HG03457 (cell line): ENCODE data around the gene TIGD4.

ENCODE experiments used
- ATAC-seq: cut with Tn5 transposase; IDR thresholded peaks from one replicate; pipeline ENCODE4 v1.9.1; 2021; ENCODE audit warnings: moderate number of reproducible peaks; ENCODE audit not compliant: unreplicated experiment

The TIGD4 gene

DNA sequence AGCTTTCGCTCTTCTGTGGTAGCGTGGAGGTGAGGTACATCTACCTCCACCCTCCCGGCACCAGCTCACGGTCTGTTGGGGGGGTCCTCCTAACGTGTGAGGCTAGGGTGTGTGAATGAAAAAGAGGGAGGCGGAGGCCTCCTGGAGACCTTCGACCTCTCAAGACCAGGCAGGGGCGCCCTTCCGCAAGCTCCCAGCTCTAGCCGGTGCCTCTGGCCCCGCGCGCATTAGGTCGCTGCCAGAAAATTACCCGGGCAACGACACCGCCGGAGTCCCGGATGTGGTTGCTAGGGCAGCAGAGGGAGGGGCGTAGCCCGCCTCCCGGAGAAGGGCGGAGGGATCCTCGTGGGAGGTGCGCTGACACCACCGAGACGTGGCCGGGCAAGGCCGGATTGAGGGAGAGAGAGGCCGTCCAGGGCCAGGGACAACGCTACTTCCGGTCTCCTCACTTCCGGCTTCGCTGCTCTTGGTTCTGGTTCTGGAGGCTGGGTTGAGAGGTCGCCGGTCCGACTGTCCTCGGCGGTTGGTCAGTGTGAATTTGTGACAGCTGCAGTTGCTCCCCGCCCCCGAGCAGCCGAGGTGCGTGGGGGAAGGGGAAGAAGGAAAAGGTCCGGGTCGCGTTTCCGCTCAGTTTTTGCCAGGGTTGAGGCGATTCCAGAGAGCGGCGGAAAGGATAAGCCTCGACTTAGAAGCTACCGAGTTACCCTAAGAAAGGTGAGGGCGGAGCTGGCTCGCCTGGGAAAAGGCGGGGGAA, at the start of gene TIGD4, which contains the start of gene ARFIP1:
Gene TIGD4 (minus strand): TSS at position 218 of the 754 bp plus-strand sequence. CDS start 8,726 bp downstream, outside the sequence.
Gene ARFIP1 (plus strand): TSS at position 442 of the 754 bp plus-strand sequence. CDS start 49,680 bp downstream, outside the sequence.
- peak; percentile 91 for ATAC-seq

DNA sequence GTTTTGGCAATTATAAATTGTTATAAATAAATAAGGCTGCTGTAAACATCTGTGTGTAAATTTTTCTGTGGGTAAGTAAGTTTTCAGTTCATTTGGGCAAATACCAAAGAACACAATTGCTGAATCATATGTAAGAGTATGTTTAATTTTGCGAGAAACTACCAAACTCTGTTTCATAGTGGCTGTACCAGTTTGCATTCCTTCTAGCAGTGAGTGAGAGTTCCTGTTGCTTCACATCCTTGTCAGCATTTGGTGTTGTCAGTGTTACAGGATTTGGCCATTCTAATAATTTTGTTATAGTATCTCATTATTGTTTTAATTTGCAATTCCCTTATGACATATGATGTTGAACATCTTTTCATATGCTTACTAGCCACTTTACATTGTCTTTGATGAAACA, 48.6 kb upstream of the TIGD4 start:
- no peak for ATAC-seq

DNA sequence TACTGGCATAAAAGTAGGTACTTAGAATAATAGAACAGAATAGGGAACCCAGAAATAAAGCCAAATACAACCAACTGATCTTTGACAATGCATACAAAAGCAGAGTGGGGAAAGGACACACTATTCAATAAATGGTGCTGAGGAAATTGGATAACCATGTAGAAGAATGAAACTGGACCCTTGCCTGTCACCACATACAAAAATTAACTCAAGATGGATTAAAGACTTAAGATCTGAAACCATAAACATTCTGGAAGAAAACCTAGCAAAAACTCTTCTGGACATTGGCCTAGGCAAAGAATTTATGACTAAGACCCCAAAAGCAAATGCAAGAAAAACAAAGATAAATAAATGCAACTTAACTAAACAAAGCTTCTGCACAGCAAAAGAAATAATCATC, 45.8 kb upstream of the TIGD4 start:
- ATAC-seq, result no peak

DNA sequence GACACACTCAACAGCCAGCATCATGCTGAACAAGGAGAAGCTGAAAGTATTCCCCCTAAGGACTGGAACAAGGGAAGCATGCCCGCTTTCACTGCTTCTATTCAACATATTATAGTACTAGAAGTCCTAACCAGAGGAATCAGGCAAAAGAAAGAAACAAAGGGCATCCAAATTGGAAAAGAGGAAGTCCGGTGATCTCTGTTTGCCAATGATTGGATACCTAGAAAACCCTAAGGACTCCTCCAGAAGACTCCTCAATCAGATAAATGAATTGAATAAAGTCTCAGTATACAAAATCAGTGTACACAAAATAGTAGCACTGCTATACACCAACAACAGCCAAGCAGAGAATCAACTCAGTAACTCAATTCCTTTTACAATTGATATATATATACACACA, 45.0 kb upstream of the TIGD4 start:
- ATAC-seq, result no peak

DNA sequence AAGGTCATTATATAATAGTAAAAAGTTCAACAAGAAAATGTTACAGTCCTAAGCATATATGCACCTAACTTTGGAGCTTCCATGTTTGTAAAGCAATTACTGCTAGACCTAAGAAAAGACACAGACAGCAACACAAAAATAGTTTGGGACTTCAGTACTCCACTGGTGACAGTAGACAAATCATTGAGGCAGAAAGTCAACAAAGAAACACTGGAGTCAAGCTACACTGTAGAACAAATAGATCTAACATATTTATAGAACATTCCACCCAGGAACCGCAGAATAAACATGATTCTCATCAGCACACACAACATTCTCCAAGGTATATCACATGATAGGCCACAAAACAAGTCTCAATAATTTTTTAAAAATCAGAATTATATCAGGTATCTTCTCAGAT, 42.8 kb upstream of the TIGD4 start:
- no peak for ATAC-seq

DNA sequence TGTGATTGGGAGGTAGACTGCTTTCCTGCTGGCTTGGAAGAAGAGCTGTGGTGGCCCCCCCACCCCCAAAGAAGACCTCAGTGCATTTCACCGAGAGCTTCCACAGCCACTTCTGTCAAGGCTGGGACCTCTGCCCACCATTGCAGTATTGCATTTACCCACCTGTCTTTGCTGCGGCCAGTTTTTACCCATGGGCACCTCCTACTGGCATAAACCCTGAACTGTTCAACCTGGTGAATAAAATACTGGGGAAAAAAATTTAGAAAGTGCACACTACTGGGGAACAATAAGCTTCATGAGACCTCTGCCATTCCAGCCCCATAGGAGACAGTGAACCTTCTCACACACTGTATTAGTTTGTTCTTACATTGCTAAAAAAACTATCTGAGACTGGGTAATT, 40.5 kb upstream of the TIGD4 start:
- no peak for ATAC-seq

DNA sequence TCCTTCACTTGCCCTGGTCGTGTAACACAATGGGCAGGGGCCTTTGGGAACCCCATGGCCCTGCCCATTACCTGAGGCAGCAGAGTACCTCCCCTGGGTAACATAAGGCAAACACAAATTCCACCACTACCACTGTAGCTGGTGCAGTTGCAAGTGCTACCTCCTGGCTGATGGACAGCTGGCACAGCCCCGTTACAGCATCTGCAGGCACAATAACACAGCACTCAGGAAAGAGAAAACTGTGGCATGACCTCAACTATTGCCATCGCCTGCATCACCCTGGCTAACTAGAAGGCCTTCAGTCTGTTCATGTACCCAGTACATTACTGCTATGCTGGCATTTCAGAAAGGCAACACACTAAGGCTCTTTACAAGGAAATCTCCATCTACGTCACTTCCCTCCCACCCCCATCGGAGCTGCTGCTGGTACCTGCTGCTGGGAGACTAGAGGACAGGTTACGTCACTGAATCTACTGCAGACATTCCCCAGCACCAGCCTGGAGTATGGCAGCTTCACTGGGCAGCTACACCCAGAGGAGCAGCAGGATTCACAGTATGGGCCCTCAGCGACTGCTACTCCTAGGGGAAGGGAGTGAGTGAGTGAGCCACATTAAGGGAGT, 39.6 kb upstream of the TIGD4 start:
- no peak for ATAC-seq

DNA sequence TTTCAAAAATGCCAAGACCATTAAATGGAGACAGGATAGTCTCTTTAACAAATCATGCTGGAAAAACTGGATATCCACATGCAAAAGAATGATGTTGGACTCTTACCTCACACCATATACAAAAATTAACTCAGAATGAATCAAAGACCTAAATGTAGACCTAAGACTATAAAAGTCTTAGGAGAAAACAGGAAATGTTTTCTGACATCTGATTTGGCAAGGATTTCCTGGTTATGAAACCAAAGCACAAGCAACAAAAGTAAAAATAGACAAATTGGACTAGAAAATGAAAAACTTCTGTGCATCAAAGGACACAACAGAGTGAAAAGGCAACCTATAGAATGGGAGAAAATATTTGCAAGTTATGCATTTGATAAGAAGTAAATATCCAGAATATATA, 37.8 kb upstream of the TIGD4 start:
- ATAC-seq, result no peak

DNA sequence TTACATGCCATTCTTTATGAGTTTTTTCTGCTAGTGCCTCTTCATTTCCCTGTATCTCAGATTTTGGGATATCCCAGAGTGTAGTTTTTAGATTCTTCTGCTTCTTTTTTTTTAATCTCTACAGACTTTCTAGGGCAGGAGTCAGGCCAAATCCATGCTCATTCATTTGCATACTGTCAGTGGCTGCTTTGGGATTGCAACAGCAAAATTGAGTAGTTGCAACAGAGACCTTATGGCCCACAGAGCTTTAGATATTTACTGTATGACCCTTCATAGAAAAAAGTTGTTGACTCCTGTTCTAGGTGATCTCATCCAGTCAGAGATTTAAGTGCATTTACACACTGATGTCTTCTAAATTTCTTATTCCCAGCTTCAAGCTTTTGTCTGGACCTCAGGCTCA, 35.5 kb upstream of the TIGD4 start:
- ATAC-seq, result no peak

DNA sequence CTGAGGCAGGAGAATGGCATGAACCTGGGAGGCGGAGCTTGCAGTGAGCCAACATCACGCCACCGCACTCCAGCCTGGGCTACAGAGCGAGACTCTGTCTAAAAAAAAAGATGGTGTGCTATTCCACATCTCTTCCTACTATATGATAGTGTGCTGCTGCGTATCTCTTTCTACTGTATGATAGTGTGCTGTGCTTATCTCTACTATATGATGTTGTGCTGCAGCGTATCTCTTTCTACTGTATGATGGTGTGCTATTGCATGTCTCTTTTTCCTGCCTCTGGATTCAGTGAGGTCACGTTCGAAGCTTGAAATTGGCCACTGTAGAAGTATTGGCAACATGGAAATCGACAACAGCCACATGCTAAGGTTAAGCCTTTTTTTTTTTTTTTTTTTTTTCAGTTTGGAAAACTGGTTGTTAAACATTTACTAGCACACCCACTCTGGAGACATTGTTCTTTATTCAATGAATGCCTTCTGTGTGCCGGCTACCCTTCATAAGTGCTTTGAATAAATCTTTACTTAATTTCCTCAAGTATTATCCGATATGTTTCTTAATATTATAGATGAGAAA, 31.3 kb upstream of the TIGD4 start:
- ATAC-seq, result no peak

DNA sequence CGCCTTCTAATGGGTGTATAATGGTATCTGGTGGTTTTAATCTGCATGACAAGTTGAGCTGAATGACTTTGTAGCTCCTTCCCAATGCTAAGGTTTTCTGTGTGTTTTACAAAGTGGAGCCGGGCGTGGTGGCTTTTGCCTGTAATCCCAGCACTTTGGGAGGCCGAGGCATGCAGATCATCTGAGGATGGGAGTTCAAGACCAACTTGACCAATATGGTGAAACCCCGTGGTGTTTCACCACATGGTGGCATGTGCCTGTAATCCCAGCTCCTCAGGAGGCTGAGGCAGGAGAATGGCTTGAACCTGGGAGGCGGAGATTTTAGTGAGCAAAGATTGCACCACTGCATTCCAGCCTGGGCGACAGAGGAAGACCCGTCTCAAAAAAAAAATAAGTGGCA, 29.1 kb upstream of the TIGD4 start:
- ATAC-seq, result no peak

DNA sequence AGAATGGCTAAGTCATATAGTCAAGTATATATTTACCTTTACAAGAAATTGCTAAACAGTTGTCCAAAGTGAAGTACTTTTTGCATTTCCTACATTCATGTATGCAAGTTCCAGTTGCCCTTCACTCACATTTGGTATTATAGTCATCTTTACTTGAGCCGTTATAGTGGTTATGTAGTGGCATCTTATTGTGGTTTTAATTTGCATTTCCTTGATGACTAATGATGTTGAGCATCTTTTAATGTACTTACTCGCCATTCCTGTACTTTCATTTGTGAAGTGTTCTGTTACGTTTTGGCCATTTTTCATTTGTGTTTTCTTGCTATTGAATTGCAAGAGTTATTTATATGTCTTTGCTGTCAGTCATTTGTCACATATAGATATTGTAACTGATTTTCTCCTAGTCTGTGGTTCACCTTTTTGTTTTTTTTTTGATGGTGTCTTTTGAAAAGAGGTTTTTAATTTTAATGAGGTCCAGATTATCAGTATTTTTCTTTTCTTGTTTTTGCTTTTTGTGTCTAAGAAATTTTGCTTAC, 27.8 kb upstream of the TIGD4 start:
- no peak for ATAC-seq

DNA sequence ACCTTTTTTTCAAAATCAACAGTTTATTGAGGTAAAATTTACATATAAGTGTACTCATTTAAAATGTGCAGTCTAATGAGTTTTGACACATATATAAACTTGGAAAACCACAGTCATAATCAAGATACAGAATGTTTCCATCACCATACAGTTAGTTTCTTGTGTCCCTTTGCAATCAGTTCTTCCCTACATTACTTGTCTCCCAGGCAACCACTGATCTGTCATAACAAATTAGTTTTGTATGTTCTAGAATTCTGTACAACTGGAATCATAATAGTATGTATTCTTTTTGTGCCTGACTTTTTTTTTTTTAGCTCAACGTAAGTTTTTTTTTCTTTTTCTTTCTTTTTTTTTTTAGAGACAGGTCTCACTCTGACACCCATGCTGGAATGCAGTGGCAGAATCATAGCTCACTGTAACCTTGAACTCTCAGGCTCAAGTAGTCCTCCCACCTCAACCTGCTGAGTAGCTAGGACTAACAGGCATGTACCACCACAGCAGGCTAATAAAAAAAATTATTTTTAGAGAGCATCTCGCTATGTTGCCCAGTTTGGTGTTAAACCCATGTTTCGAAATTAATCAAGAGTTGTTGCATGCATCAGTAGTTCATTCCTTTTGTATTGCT, 27.1 kb upstream of the TIGD4 start:
- ATAC-seq, result no peak

DNA sequence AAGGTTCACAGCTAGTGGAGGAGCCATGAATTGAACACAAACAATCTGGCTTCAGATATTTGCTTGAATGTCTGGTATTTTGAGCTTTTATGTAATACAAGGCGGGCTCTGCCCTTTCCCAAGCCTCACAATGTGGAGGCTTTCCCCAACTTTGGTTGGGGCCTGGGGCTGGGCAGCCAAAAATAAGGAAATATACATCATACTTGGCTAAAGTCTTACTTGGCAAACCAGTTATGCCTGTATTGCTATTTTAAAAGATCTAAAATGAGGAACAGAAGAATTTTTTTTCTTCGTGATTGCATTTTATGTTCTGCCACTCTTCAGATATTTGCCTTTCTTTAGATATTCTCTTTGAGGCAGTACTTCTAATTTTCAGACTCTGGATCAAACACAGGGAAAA, 26.3 kb upstream of the TIGD4 start:
- ATAC-seq, result no peak

DNA sequence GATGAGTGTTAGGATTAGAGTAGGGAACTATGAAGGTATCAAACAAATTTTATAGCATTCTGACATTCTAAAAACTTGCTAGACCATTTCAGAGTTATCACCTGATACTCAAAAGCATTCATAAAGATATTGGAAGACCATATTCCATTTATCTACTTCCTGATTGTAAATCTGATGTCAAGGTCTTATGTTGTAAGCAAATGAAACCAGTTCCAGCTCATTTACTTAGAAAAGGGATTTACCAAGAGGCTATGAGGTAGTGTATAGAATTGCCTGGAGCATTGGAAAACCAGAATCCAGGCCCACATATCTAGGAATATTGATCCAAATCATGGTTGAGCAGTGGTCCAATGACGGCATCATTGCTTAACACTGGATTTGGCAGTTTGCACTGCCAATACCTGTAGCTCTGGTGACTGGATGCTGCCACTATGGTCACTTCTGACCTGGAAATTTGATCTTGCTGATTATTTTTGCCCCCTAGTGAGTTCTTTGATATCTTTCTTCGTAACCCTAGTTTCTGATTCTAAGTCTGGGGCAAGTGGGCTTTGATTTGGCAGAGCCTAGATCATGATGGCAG, 25.6 kb upstream of the TIGD4 start:
- no peak for ATAC-seq

DNA sequence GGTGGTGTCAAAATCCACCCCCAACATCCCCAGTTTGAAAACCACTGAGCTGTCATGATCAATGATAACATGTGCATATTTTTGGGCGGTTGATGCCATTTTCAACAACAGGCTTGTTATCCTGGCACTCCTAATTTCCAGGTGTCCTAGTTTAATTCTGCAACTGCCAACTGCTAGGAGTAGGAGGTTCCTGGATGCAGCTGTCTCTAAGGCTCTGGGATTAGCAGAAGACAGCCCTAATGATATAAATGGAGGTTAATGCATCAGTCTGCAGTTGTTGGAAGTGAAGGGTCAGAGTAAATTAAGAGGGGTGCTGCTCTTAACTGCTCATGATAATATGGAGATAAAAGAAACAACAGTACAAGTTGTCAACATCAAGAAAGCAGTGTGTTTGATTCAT, 24.0 kb upstream of the TIGD4 start:
- ATAC-seq, result no peak

DNA sequence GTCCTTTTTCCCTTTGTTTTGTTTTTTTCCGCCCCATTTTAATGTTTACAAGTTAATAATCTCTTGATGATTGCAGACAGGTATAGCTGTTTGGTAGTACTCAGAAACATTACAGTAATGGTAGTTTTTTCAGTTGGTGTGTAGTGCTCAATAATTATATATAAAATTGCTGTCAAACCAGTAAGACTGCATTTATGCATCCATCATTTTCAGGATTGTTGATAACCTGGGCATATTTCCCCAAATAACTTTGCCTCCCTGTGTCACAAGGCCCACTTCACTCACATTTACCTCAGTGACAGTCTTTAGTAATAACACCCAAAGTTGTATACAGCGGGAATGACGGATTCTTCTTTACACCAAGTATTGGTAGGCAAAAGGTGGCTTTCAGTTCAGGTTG, 16.4 kb upstream of the TIGD4 start:
- no peak for ATAC-seq

DNA sequence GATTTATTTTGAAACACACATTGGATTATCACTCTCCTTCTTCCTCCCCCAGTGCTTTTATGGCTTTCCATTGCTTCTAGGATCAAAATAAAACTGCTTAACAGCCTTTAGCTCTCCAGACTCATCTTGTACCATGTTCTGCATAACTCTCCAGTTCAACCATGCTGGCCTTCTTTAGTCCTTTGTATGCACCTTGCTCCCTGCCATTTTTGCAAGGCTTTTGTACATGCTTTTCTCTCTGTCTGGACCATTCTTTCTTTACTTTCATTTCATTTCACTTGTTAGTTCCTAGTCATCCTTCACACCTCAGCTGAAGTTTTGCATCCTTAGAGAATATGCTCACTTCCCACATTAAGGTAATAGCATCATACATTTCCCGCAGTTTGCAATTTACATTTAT, 7.1 kb upstream of the TIGD4 start:
- no peak for ATAC-seq

DNA sequence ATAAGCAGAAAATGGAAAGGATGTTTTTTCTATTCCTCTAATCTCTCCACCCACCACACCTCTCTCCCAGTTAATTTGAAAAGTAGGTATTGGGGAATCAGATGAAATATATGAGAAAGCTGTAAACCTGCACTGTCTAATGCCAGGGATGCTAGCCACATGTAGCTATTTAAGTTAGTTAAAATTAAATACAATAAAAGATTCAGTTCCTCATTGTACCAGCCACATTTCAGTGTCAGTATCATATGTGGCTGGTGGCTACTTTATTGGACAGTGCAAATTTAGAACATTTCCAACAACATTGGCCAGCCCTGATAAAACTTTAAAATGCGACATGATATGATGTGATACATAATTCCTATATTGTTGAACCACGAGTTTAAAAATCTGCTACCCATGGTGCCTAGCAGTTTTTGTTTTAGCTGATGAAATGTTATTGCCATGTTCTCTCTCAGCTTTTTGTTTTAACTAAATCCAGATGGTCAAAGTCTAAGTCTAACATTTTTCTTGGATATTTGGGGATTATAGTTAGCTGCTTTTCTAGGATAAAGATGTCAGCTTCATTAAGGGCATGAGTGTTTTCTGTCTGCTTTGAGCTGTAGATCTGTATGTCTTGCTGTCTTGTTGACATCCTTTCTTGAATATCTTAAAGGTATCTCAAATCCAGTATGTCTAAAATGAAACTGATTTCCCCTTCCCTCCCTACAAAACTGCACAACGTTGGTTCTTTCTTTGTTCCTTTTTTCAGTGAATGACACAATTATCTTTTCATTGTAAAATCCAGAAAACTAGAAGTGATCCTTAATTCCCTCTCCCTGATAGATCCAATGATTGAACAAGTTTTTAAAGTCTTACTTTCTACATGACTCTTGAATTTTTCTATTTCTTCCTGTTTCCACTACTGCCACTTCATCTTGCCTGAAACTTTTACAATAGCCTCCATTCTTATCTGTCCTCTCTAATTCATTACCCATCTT, 6.4 kb upstream of the TIGD4 start:
- no peak for ATAC-seq
